Neural progenitor cell (in vitro differentiated cells): ENCODE measurements around the gene DIDO1. TPM values are rescaled to one million over a fixed set of nuclear protein-coding genes. Genes with fewer than 3 reads are reported as not detected.
A peak's percentile ranks its signal among the peaks of the same experiment; 100 is the strongest.

Experiments used
- DNase-seq: peaks from one replicate; pipeline ENCODE4 v3.0.0-alpha.2; 2016; ENCODE audit warnings: low spot score
- H2AFZ ChIP-seq: fragments of 200-600 bp; sonication (generic); replicated peaks from 2 replicates; pipeline ENCODE4 v1.6.1; 2016; ENCODE audit warnings: antibody characterized with exemption
- H3F3A ChIP-seq: fragments of 200-600 bp; sonication (generic); 2 replicates; pipeline ENCODE4 v1.6.1; 2016; ENCODE audit warnings: antibody characterized with exemption, low read depth
- H3K27ac ChIP-seq: fragments of 200-600 bp; sonication (generic); 2 replicates; pipeline ENCODE4 v1.5.1; 2016; ENCODE audit warnings: mild to moderate bottlenecking
- H3K27me3 ChIP-seq: fragments of 200-600 bp; sonication (generic); 2 replicates; pipeline ENCODE4 v1.6.1; 2016; ENCODE audit warnings: mild to moderate bottlenecking, moderate library complexity
- H3K36me3 ChIP-seq: fragments of 200-600 bp; sonication (generic); 2 replicates; pipeline ENCODE4 v1.5.1; 2016
- H3K4me1 ChIP-seq: fragments of 200-600 bp; sonication (generic); 2 replicates; pipeline ENCODE4 v1.6.1; 2016; ENCODE audit warnings: mixed run types
- H3K4me2 ChIP-seq: fragments of 200-600 bp; sonication (generic); 2 replicates; pipeline ENCODE4 v1.6.1; 2016
- H3K4me3 ChIP-seq: fragments of 200-600 bp; sonication (generic); 2 replicates; pipeline ENCODE4 v1.5.1; 2016
- H3K79me2 ChIP-seq: fragments of 200-600 bp; sonication (generic); 2 replicates; pipeline ENCODE4 v1.6.1; 2016; ENCODE audit warnings: low read depth
- H3K9ac ChIP-seq: fragments of 200-600 bp; sonication (generic); 2 replicates; pipeline ENCODE4 v1.6.1; 2016
- H3K9me3 ChIP-seq: fragments of 200-600 bp; sonication (generic); 2 replicates; pipeline ENCODE4 v1.5.1; 2016; ENCODE audit warnings: low read depth
- H4K20me1 ChIP-seq: fragments of 200-600 bp; sonication (generic); 2 replicates; pipeline ENCODE4 v1.6.1; 2016; ENCODE audit warnings: low read depth
- H3K27ac Mint-ChIP-seq: 3 replicates; pipeline ENCODE4 v1.8.0; 2021; ENCODE audit warnings: mixed read lengths
- H3K27me3 Mint-ChIP-seq: 2 replicates; pipeline ENCODE4 v1.8.0; 2022; ENCODE audit warnings: low read depth, mild to moderate bottlenecking, inconsistent platforms, moderate library complexity, mixed read lengths; ENCODE audit not compliant: insufficient read depth
- H3K36me3 Mint-ChIP-seq: 3 replicates; pipeline ENCODE4 v1.8.0; 2021; ENCODE audit warnings: mixed read lengths
- H3K4me1 Mint-ChIP-seq: 3 replicates; pipeline ENCODE4 v1.8.0; 2021; ENCODE audit warnings: mixed read lengths
- H3K4me3 Mint-ChIP-seq: 3 replicates; pipeline ENCODE4 v1.8.0; 2021; ENCODE audit warnings: mild to moderate bottlenecking, moderate library complexity, mixed read lengths
- H3K9me3 Mint-ChIP-seq: 3 replicates; pipeline ENCODE4 v1.8.0; 2020; ENCODE audit warnings: mixed read lengths
- EZH2 ChIP-seq: fragments of 200-600 bp; sonication (generic); IDR thresholded peaks from 2 replicates; pipeline ENCODE4 v1.6.1; 2017; ENCODE audit warnings: antibody characterized with exemption, mild to moderate bottlenecking, moderate library complexity
- EZH2phosphoT487 ChIP-seq: fragments of 200-600 bp; sonication (generic); IDR thresholded peaks from 2 replicates; pipeline ENCODE4 v1.6.1; 2017; ENCODE audit warnings: antibody characterized with exemption
- total RNA-seq: library from RNA; depleted of rRNA; stranded (reverse); fragments of >200 nt; gene quantifications from 2 replicates; pipeline ENCODE4 v1.2.3, GENCODE V29; 2015; ENCODE audit warnings: low replicate concordance
- TF ChIP-seq, protein P1 (sequence below): fragments of 200-600 bp; sonication (generic); IDR thresholded peaks from 2 replicates; pipeline ENCODE4 v1.5.1; 2017; ENCODE audit warnings: antibody characterized with exemption, mild to moderate bottlenecking

Gene DIDO1
- total RNA-seq, 1 donor from 2014 or later: 64.5 TPM

GRCh38 chr20:62900052-62900691, 26.1 kb downstream of the DIDO1 start:
- Histone ChIP-seq H3K27me3 (no peaks in the 10 kb centered on the region), H4K20me1 (peaks cover 30% of the 10 kb centered on the region), H3K9me3 (no peaks in the 10 kb centered on the region), H3F3A (peaks cover 35% of the 10 kb centered on the region), H3K4me3 (peak overlapping the region; percentile 27), H3K27ac (peak overlapping the region; percentile 48), H3K79me2 (no peaks in the 10 kb centered on the region), H3K36me3 (no peaks in the 10 kb centered on the region), H3K9ac (no peak overlapping the region), H3K4me2 (peak overlapping the region; percentile 65), H2AFZ (no peak overlapping the region), H3K4me1 (peaks cover 17% of the 10 kb centered on the region)
- peak; percentile 89 for DNase-seq
- H3K4me1 Mint-ChIP-seq: peaks cover 23% of the 10 kb centered on the region
- H3K9me3 Mint-ChIP-seq: no peaks in the 10 kb centered on the region
- peaks cover 15% of the 10 kb centered on the region for H3K36me3 Mint-ChIP-seq
- peak overlapping the region; percentile 65 for H3K4me3 Mint-ChIP-seq
- TF ChIP-seq, protein P1, sequence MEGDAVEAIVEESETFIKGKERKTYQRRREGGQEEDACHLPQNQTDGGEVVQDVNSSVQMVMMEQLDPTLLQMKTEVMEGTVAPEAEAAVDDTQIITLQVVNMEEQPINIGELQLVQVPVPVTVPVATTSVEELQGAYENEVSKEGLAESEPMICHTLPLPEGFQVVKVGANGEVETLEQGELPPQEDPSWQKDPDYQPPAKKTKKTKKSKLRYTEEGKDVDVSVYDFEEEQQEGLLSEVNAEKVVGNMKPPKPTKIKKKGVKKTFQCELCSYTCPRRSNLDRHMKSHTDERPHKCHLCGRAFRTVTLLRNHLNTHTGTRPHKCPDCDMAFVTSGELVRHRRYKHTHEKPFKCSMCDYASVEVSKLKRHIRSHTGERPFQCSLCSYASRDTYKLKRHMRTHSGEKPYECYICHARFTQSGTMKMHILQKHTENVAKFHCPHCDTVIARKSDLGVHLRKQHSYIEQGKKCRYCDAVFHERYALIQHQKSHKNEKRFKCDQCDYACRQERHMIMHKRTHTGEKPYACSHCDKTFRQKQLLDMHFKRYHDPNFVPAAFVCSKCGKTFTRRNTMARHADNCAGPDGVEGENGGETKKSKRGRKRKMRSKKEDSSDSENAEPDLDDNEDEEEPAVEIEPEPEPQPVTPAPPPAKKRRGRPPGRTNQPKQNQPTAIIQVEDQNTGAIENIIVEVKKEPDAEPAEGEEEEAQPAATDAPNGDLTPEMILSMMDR: peak; percentile 73
- TF ChIP-seq EZH2phosphoT487 (no peak), EZH2 (no peak)
- peaks cover 2% of the 10 kb centered on the region for H3K27me3 Mint-ChIP-seq
- no peak overlapping the region for H3K27ac Mint-ChIP-seq

DNA sequence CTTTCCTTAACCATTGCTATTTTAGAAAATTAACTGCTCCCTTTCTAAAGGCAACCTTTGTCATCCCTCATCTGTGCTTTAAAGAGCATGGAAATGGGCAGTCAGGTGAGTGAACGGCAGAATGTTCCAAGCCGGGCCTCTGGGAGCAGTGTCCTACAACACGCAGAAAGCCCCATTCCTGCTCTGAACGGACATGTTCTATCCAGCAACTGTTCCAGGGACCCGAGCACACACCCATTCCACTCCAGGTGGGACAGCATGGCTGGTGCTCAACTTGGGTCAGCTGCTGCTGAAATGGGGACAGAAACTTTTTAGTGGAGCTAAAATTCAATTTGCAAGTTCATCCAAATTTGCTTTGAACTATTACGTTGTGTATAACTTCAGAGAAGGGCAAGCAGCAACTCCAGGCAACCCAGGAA, 26.7 kb downstream of the DIDO1 start:
- Mint-ChIP-seq H3K27me3 (peaks cover 2% of the 10 kb centered on the region), H3K27ac (no peak overlapping the region), H3K36me3 (peaks cover 10% of the 10 kb centered on the region), H3K4me1 (peaks cover 23% of the 10 kb centered on the region), H3K4me3 (no peak overlapping the region), H3K9me3 (no peaks in the 10 kb centered on the region)
- Histone ChIP-seq H3K4me3 (peak overlapping the region; percentile 27), H3K4me1 (peaks cover 17% of the 10 kb centered on the region), H3K27me3 (no peaks in the 10 kb centered on the region), H3K9me3 (no peaks in the 10 kb centered on the region), H4K20me1 (peaks cover 30% of the 10 kb centered on the region), H3K36me3 (no peaks in the 10 kb centered on the region), H2AFZ (no peak overlapping the region), H3K9ac (no peak overlapping the region), H3K79me2 (no peaks in the 10 kb centered on the region), H3K27ac (no peak overlapping the region), H3F3A (peaks cover 37% of the 10 kb centered on the region), H3K4me2 (peak overlapping the region; percentile 65)
- DNase-seq: peak; percentile 47
- TF ChIP-seq, protein P1: no peak
- TF ChIP-seq EZH2phosphoT487 (no peak), EZH2 (no peak)

DNA sequence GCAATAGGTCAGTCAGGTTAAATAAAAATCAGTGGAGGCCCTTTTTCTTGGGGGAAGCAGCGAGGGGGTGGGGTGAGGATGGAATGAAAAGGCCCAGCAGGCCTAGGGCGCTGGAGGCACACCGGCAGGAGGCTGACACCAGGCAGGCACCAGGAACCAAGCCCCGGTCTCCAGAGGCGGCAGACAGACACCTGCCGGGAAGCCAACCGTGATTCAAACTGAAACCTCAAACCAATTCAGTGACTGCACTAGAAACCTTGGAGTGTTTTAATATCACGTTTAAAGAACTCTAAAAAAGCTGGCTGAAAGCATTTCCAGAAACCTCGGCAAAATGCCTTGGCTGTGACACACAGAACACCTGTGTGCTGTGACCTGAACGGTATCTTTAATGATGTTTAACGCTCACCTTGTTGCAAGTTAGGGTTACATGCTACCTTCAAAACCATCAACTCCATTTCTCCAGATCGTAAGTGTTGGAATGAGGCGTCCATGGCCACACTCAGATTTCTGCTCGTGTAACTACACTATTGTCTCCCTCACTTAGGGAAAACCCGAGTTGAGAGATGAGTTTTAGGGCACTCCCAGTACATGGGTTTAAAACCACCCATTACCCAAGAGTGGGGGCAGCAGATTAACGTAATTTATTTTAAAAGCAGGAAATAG, 27.2 kb downstream of the DIDO1 start:
- no peak for DNase-seq
- no peak overlapping the region for H3K27ac Mint-ChIP-seq
- H3K9me3 ChIP-seq: no peaks in the 10 kb centered on the region
- no peak overlapping the region for H3K27ac ChIP-seq
- H4K20me1 ChIP-seq: peaks cover 30% of the 10 kb centered on the region
- H3K27me3 Mint-ChIP-seq: peaks cover 2% of the 10 kb centered on the region
- no peaks in the 10 kb centered on the region for H3K27me3 ChIP-seq
- H3K4me3 ChIP-seq: no peak overlapping the region
- peak overlapping the region; percentile 25 for H3K4me3 Mint-ChIP-seq
- no peak for TF ChIP-seq EZH2phosphoT487
- TF ChIP-seq EZH2: no peak
- TF ChIP-seq, protein P1: no peak
- peaks cover 38% of the 10 kb centered on the region for H3F3A ChIP-seq
- peaks cover 17% of the 10 kb centered on the region for H3K4me1 ChIP-seq
- H3K9ac ChIP-seq: peak overlapping the region; percentile 23
- no peak overlapping the region for H2AFZ ChIP-seq
- H3K79me2 ChIP-seq: no peaks in the 10 kb centered on the region
- peaks cover 23% of the 10 kb centered on the region for H3K4me1 Mint-ChIP-seq
- no peaks in the 10 kb centered on the region for H3K9me3 Mint-ChIP-seq
- peak overlapping the region; percentile 65 for H3K4me2 ChIP-seq
- no peaks in the 10 kb centered on the region for H3K36me3 ChIP-seq
- peaks cover 7% of the 10 kb centered on the region for H3K36me3 Mint-ChIP-seq
